HepG2 (cell line): ENCODE results near the gene ZMIZ1. TPM values are rescaled to one million over a fixed set of nuclear protein-coding genes. Genes with fewer than 3 reads are reported as not detected.

Experiments used
- ATAC-seq: fragments of 200-7000 bp; cut with Tn5 transposase; 3 replicates; pipeline ENCODE4 v1.9.1; 2020; ENCODE audit warnings: mild to moderate bottlenecking, moderate library complexity
- BruUV-seq: library from RNA; stranded (reverse); fragments of 400-500 nt; replicated peaks from 2 replicates; lab custom pipeline; 2021; lab: Mats Ljungman, UMichigan
- CTCF ChIA-PET: fragments of 300-600 bp; formaldehyde crosslinking; extraction: SDS; loops from one replicate; lab custom pipeline; 2021; ENCODE audit warnings: low total read pairs, inconsistent platforms, low intra/inter-chr PET ratio; lab: Yijun Ruan, JAX
- POLR2A ChIA-PET: fragments of 350-600 bp; sonication (Branson Sonifier 250); formaldehyde crosslinking; loops from one replicate; lab custom pipeline; 2020; ENCODE audit warnings: antibody characterized with exemption, inconsistent platforms; lab: Yijun Ruan, JAX
- DNase-seq: peaks from one replicate; pipeline ENCODE4 v3.0.0-alpha.2; 2015; ENCODE audit warnings: low spot score
- FAIRE-seq: peaks from 3 replicates; lab custom pipeline; 2011; peaks lifted over from hg19 to GRCh38; lab: Jason Lieb, UNC
- H2AFZ ChIP-seq: one replicate; pipeline ENCODE4 v1.6.1; 2011; ENCODE audit warnings: low read length, inconsistent platforms
- H3K27ac ChIP-seq: fragments of 300-600 bp; 3 replicates; pipeline ENCODE4 v1.8.0; 2011; ENCODE audit warnings: mixed run types, mild to moderate bottlenecking, mixed read lengths, low read length, inconsistent platforms; ENCODE audit not compliant: insufficient read depth; ENCODE audit errors: extremely low read length
- H3K27me3 ChIP-seq, 2 experiments: fragments of 200-600 bp in 1 of 2; 2 replicates in 1 of 2; 3 replicates in 1 of 2; pipeline versions ENCODE4 v1.6.0 to v1.8.0; 2011; ENCODE audit warnings: low read length in 2 of 2, mild to moderate bottlenecking in 2 of 2, moderate library complexity in 2 of 2, inconsistent platforms in 1 of 2; ENCODE audit not compliant: insufficient read depth in 2 of 2, control insufficient read depth in 1 of 2
- H3K36me3 ChIP-seq, 2 experiments: fragments of 200-600 bp in 1 of 2; replicated peaks in 1 of 2; 2 replicates in 1 of 2; 3 replicates in 1 of 2; pipeline versions ENCODE4 v1.5.1 to v1.8.0; 2011; ENCODE audit warnings: low read length in 2 of 2, inconsistent platforms in 1 of 2; ENCODE audit not compliant: insufficient read depth in 2 of 2, control insufficient read depth in 1 of 2
- H3K4me1 ChIP-seq: 2 replicates; pipeline ENCODE4 v1.5.1; 2012; ENCODE audit warnings: low read length, inconsistent platforms; ENCODE audit not compliant: insufficient read depth
- H3K4me2 ChIP-seq: 2 replicates; pipeline ENCODE4 v1.6.0; 2011; ENCODE audit warnings: low read depth, low read length, inconsistent platforms
- H3K4me3 ChIP-seq, 3 experiments: fragments of 200-600 bp in 1 of 3; sonication (generic), shearing (Covaris generic) in 1 of 3; replicated peaks in 1 of 3; 2 replicates each; pipeline ENCODE4 v1.5.1; 2011 to 2016; ENCODE audit warnings: low read length in 3 of 3, inconsistent platforms in 2 of 3, low read depth in 2 of 3, mild to moderate bottlenecking in 2 of 3, control low read depth in 1 of 3, mixed read lengths in 1 of 3; ENCODE audit not compliant: insufficient read depth in 1 of 3
- H3K79me2 ChIP-seq: one replicate; pipeline ENCODE4 v1.6.1; 2011; ENCODE audit warnings: low read length, inconsistent platforms; ENCODE audit not compliant: insufficient read depth
- H3K9ac ChIP-seq: 2 replicates; pipeline ENCODE4 v1.6.0; 2011; ENCODE audit warnings: mild to moderate bottlenecking, low read depth, low read length, inconsistent platforms; ENCODE audit not compliant: insufficient read depth
- H3K9me3 ChIP-seq: 2 replicates; pipeline ENCODE4 v1.5.1; 2012; ENCODE audit warnings: mild to moderate bottlenecking, low read length
- H4K20me1 ChIP-seq: 2 replicates; pipeline ENCODE4 v1.6.0; 2011; ENCODE audit warnings: inconsistent platforms, mild to moderate bottlenecking, low read length, moderate library complexity; ENCODE audit not compliant: insufficient read depth
- CREB3 ChIP-seq: sonication (generic); formaldehyde crosslinking; IDR thresholded peaks from 2 replicates; pipeline ENCODE4 v1.5.0; 2020; ENCODE audit warnings: missing genetic modification reagents
- FIP1L1 ChIP-seq: fragments of 200-400 bp; formaldehyde crosslinking; IDR thresholded peaks from 2 replicates; pipeline ENCODE4 v1.6.1; 2018; ENCODE audit warnings: low read depth, mild to moderate bottlenecking, low read length, moderate library complexity, borderline replicate concordance; ENCODE audit not compliant: insufficient read depth
- HNF1A ChIP-seq, 2 experiments: sonication (generic) in 1 of 2; formaldehyde crosslinking in 1 of 2; IDR thresholded peaks; 2 replicates each; pipeline versions ENCODE4 v1.4.0 to v1.6.1; 2016 to 2020; ENCODE audit warnings: borderline replicate concordance in 1 of 2, low read depth in 1 of 2, mild to moderate bottlenecking in 1 of 2, missing genetic modification reagents in 1 of 2
- KDM1A ChIP-seq: IDR thresholded peaks from 2 replicates; pipeline ENCODE4 v1.6.1; 2016; ENCODE audit warnings: missing compliant biosample characterization
- MATR3 ChIP-seq: sonication (generic); formaldehyde crosslinking; IDR thresholded peaks from 2 replicates; pipeline ENCODE4 v1.4.0; 2020; ENCODE audit warnings: missing genetic modification reagents
- REPIN1 ChIP-seq: sonication (generic); formaldehyde crosslinking; IDR thresholded peaks from 2 replicates; pipeline ENCODE4 v1.8.0; 2022; ENCODE audit warnings: missing genetic modification reagents, low read depth, mild to moderate bottlenecking, borderline replicate concordance
- WGBS: methylation state at CpG from one replicate; pipeline ENCODE4 v1.1.6; 2017; ENCODE audit warnings: low lambda C conversion rate; 5-methylcytosine and 5-hydroxymethylcytosine counted together
- in situ Hi-C: cut with HindIII; loops from 2 replicates; pipeline ENCODE4 v1.10.0; 2017; ENCODE audit warnings: low pct_unique_long_range_greater_than_20kb; ENCODE audit not compliant: extremely low pct_ligation_motif_present
- intact Hi-C: fragments of 100-400 bp; cut with micrococcal nuclease; formaldehyde crosslinking; loops from one replicate; pipeline ENCODE4 v1.10.0; 2022; ENCODE audit not compliant: unreplicated experiment
- polyA plus RNA-seq, 8 experiments: library from polyadenylated mRNA; depleted of rRNA in 3 of 8; stranded (reverse) in 7 of 8; unstranded in 1 of 8; fragments of >200 nt; fragmentation: Illumina TruSeq in 4 of 8; extraction: Trizol in 4 of 8; gene quantifications; 2 replicates each; pipeline versions ENCODE4 v1.2.1 to v1.2.3, GENCODE V29; 2011 to 2016; ENCODE audit warnings: low read depth in 4 of 8, missing spikeins in 1 of 8, mixed read lengths in 1 of 8; ENCODE audit not compliant: insufficient read depth in 1 of 8
- total RNA-seq, 5 experiments: library from RNA; depleted of rRNA; stranded (reverse); fragments of >200 nt; fragmentation: Illumina TruSeq; extraction: Trizol; gene quantifications; 2 replicates each; pipeline ENCODE4 v1.2.3, GENCODE V29; 2016; ENCODE audit warnings: low read depth in 1 of 5
- TF ChIP-seq, protein P1 (sequence below): sonication (generic); formaldehyde crosslinking; IDR thresholded peaks from 2 replicates; pipeline ENCODE4 v1.5.0; 2020; ENCODE audit warnings: mild to moderate bottlenecking, missing genetic modification reagents, borderline replicate concordance

ZMIZ1 gene
- total and polyA plus RNA-seq, 2 of the 13 experiments (the other 11 are each of a cell fraction or from before 2014, with no cell fraction given) = 5.3 to 10.2 TPM

DNA sequence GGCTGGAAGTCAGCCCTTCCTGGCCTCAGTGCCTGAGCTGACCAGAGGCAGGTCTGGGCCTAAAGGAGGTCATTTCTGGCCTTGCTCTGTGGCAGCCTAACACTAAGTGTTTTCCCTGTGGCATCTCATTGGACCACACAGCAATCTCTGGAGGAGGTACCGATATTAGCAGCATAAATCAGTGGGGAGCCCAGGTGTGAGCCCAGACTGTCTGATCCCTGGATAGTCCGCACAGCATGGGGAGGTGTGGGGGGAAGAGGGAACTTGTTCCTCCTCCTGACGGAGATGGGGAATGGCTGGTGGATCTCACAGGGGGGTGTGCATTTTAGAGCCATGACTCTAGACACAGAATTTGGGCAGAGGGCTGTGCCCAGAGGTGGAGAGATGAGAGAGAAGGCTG is 267.5 kb downstream of the ZMIZ1 start (continued):
- TF ChIP-seq, protein P1, sequence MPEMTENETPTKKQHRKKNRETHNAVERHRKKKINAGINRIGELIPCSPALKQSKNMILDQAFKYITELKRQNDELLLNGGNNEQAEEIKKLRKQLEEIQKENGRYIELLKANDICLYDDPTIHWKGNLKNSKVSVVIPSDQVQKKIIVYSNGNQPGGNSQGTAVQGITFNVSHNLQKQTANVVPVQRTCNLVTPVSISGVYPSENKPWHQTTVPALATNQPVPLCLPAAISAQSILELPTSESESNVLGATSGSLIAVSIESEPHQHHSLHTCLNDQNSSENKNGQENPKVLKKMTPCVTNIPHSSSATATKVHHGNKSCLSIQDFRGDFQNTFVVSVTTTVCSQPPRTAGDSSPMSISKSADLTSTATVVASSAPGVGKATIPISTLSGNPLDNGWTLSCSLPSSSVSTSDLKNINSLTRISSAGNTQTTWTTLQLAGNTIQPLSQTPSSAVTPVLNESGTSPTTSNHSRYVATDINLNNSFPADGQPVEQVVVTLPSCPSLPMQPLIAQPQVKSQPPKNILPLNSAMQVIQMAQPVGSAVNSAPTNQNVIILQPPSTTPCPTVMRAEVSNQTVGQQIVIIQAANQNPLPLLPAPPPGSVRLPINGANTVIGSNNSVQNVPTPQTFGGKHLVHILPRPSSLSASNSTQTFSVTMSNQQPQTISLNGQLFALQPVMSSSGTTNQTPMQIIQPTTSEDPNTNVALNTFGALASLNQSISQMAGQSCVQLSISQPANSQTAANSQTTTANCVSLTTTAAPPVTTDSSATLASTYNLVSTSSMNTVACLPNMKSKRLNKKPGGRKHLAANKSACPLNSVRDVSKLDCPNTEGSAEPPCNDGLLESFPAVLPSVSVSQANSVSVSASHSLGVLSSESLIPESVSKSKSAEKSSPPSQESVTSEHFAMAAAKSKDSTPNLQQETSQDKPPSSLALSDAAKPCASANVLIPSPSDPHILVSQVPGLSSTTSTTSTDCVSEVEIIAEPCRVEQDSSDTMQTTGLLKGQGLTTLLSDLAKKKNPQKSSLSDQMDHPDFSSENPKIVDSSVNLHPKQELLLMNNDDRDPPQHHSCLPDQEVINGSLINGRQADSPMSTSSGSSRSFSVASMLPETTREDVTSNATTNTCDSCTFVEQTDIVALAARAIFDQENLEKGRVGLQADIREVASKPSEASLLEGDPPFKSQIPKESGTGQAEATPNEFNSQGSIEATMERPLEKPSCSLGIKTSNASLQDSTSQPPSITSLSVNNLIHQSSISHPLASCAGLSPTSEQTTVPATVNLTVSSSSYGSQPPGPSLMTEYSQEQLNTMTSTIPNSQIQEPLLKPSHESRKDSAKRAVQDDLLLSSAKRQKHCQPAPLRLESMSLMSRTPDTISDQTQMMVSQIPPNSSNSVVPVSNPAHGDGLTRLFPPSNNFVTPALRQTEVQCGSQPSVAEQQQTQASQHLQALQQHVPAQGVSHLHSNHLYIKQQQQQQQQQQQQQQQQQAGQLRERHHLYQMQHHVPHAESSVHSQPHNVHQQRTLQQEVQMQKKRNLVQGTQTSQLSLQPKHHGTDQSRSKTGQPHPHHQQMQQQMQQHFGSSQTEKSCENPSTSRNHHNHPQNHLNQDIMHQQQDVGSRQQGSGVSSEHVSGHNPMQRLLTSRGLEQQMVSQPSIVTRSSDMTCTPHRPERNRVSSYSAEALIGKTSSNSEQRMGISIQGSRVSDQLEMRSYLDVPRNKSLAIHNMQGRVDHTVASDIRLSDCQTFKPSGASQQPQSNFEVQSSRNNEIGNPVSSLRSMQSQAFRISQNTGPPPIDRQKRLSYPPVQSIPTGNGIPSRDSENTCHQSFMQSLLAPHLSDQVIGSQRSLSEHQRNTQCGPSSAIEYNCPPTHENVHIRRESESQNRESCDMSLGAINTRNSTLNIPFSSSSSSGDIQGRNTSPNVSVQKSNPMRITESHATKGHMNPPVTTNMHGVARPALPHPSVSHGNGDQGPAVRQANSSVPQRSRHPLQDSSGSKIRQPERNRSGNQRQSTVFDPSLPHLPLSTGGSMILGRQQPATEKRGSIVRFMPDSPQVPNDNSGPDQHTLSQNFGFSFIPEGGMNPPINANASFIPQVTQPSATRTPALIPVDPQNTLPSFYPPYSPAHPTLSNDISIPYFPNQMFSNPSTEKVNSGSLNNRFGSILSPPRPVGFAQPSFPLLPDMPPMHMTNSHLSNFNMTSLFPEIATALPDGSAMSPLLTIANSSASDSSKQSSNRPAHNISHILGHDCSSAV (CRISPR knock-in tag) = no peak
- 0 out of 2 replicates have a peak, but pooled peaks have one; percentile 26 for TF ChIP-seq MATR3 (CRISPR knock-in tag)

DNA sequence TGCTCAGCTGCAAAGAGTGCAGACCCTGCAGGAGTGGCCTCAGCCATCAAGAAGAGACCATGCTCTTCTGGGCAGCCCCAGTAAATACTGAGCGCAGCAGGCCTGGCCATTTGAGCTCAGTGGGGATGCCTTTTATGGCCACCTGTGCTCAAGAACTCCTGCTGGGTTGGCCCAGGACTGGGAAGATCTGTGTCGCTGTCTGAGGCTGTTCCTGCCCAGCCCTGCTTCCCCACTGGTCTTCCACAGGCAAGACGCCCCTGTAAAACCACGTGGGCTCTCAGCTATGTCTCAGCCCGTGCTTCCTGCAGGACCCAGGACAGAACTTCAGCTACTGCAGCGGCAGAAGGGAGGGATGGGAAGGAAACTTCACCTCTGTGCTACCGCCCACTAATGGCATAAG is 268.0 kb downstream of the ZMIZ1 start:
- DNase-seq (no peak), FAIRE-seq (no peak), ATAC-seq (no peak)
- no TSS peak for BruUV-seq
- Histone ChIP-seq H3K9me3 (no peaks in the 10 kb centered on the region), H4K20me1 (no peaks in the 10 kb centered on the region), H3K79me2 (no peaks in the 10 kb centered on the region), H3K36me3 (no peaks in the 10 kb centered on the region), H3K27me3 (no peaks in the 10 kb centered on the region), H3K4me1 (peaks cover 70% of the 10 kb centered on the region), H3K27ac (peak overlapping the region; percentile 98), H3K4me2 (peak overlapping the region; percentile 85; the same call in 1 of the 2 replicates), H3K4me3 (no peak overlapping the region), H3K9ac (peak overlapping the region; percentile 84), H2AFZ (no peak overlapping the region)
- intact Hi-C loops (no loop called here), in situ Hi-C loops (no loop called here)
- ChIA-PET CTCF (no interaction called here), POLR2A (interaction anchor here (0.8 to 5.3 kb wide), 6 partner anchors 10 to 43 kb away, joined by 3 to 134 read pairs (median 4); partner anchors contain the start of gene PPIF)
- 94% methylated on average over 5 of the region's 7 CpGs for WGBS
- TF ChIP-seq KDM1A (CRISPR knock-in tag) (no peak), FIP1L1 (no peak), HNF1A (IDR thresholded peaks at IDR 0.05; ENCODE audit: low read depth) (no peak), HNF1A (CRISPR knock-in tag; IDR thresholded peaks at IDR 0.05; ENCODE audit: borderline replicate concordance) (no peak), CREB3 (CRISPR knock-in tag) (no peak), REPIN1 (CRISPR knock-in tag) (no peak)
